ENCODE data around the gene AURKAIP1. TPM values are rescaled to one million over a fixed set of nuclear protein-coding genes. Genes with fewer than 3 reads are reported as not detected.

AURKAIP1 gene
- polyA plus RNA-seq, 1 donor (not counting 4 experiments of a cell fraction or from before 2014, with no cell fraction given) = 86.9 TPM

GRCh38 chr1:1356166-1356795, 18.7 kb downstream of the AURKAIP1 start:
- Histone ChIP-seq H4K20me1 (ENCODE audit: control insufficient read depth, extremely low read depth, insufficient read depth, low read length) (no peaks in the 10 kb centered on the region), H2AFZ (ENCODE audit: control insufficient read depth, low read length) (no peak overlapping the region), H3K36me3 (ENCODE audit: control insufficient read depth in 2 of 2, extremely low read depth in 1 of 2, insufficient read depth in 2 of 2, low read length in 2 of 2) (no peaks in the 10 kb centered on the region), H3K9me3 (ENCODE audit: control insufficient read depth, low read depth, low read length) (no peaks in the 10 kb centered on the region), H3K9me1 (ENCODE audit: control insufficient read depth, extremely low read depth, insufficient read depth, low read length) (no peaks in the 10 kb centered on the region), H3K9ac (ENCODE audit: control insufficient read depth, extremely low read depth, insufficient read depth, low read length) (no peak overlapping the region), H3K4me2 (ENCODE audit: control insufficient read depth, extremely low read depth, insufficient read depth, low read depth, low read length) (no peak overlapping the region), H3K27ac (ENCODE audit: control insufficient read depth, insufficient read depth, low read length) (no peak overlapping the region), H3K79me2 (ENCODE audit: control insufficient read depth, insufficient read depth, low read length) (no peaks in the 10 kb centered on the region), H3K27me3 (ENCODE audit: control insufficient read depth, extremely low read depth, insufficient read depth, low read length) (peaks cover 8% of the 10 kb centered on the region), H3K4me3 (ENCODE audit: control insufficient read depth in 2 of 3, extremely low read depth in 1 of 3, insufficient read depth in 2 of 3, low read depth in 1 of 3, low read length in 3 of 3) (no peak overlapping the region), H3K4me1 (ENCODE audit: control insufficient read depth, extremely low read depth, insufficient read depth, low read length) (peaks cover 25% of the 10 kb centered on the region)
- DNase-seq (ENCODE audit: low read depth, low spot score) (no peak), FAIRE-seq (no peak)
- TF ChIP-seq EZH2 (IDR thresholded peaks at IDR 0.05; ENCODE audit: low read length) = no peak
- TF ChIP-seq CTCF (optimal IDR thresholded peaks at IDR 0.05 in 1 of 3, IDR thresholded peaks at IDR 0.05 in 1 of 3, conservative IDR thresholded peaks at IDR 0.05 in 1 of 3; ENCODE audit: extremely low read depth in 1 of 3, insufficient read depth in 2 of 3, low read length in 3 of 3) = no peak
- dilution Hi-C loops (cut with MboI; ENCODE audit: extremely low pct_ligation_motif_present, low sequenced_read_pairs) = no loop called here

- Histone ChIP-seq H3K4me3 (ENCODE audit: control insufficient read depth in 2 of 3, extremely low read depth in 1 of 3, insufficient read depth in 2 of 3, low read depth in 1 of 3, low read length in 3 of 3) (no peak overlapping the region), H3K79me2 (ENCODE audit: control insufficient read depth, insufficient read depth, low read length) (no peaks in the 10 kb centered on the region), H3K27ac (ENCODE audit: control insufficient read depth, insufficient read depth, low read length) (no peak overlapping the region)
Measured at GRCh38 chr1:1355416-1355815, 19.6 kb downstream of the AURKAIP1 start.

More at GRCh38 chr1:1355416-1355815, 19.6 kb downstream of the AURKAIP1 start:
- Histone ChIP-seq H3K9ac (ENCODE audit: control insufficient read depth, extremely low read depth, insufficient read depth, low read length) (no peak overlapping the region), H2AFZ (ENCODE audit: control insufficient read depth, low read length) (no peak overlapping the region), H4K20me1 (ENCODE audit: control insufficient read depth, extremely low read depth, insufficient read depth, low read length) (no peaks in the 10 kb centered on the region), H3K9me3 (ENCODE audit: control insufficient read depth, low read depth, low read length) (no peaks in the 10 kb centered on the region), H3K4me2 (ENCODE audit: control insufficient read depth, extremely low read depth, insufficient read depth, low read depth, low read length) (no peak overlapping the region), H3K4me1 (ENCODE audit: control insufficient read depth, extremely low read depth, insufficient read depth, low read length) (peaks cover 18% of the 10 kb centered on the region), H3K9me1 (ENCODE audit: control insufficient read depth, extremely low read depth, insufficient read depth, low read length) (no peaks in the 10 kb centered on the region), H3K27me3 (ENCODE audit: control insufficient read depth, extremely low read depth, insufficient read depth, low read length) (peaks cover 8% of the 10 kb centered on the region), H3K36me3 (ENCODE audit: control insufficient read depth in 2 of 2, extremely low read depth in 1 of 2, insufficient read depth in 2 of 2, low read length in 2 of 2) (no peaks in the 10 kb centered on the region)
- dilution Hi-C loops (cut with MboI; ENCODE audit: extremely low pct_ligation_motif_present, low sequenced_read_pairs) = no loop called here
- FAIRE-seq (no peak), DNase-seq (ENCODE audit: low read depth, low spot score) (no peak)
- TF ChIP-seq CTCF (optimal IDR thresholded peaks at IDR 0.05 in 1 of 3, IDR thresholded peaks at IDR 0.05 in 1 of 3, conservative IDR thresholded peaks at IDR 0.05 in 1 of 3; ENCODE audit: extremely low read depth in 1 of 3, insufficient read depth in 2 of 3, low read length in 3 of 3) (no peak), EZH2 (IDR thresholded peaks at IDR 0.05; ENCODE audit: low read length) (no peak)

All from keratinocyte (primary cell).